ENCODE results near the gene AATK. TPM values are rescaled to one million over a fixed set of nuclear protein-coding genes. Genes with fewer than 3 reads are reported as not detected.

AATK gene
- total RNA-seq, 1 experiment from 2014 or later, result 1.1 TPM

GRCh38 chr17:81113158-81113724 is 52.8 kb downstream of the AATK start:
- POLR2A ChIA-PET (ENCODE audit: unreplicated experiment), result no interaction called here

DNA sequence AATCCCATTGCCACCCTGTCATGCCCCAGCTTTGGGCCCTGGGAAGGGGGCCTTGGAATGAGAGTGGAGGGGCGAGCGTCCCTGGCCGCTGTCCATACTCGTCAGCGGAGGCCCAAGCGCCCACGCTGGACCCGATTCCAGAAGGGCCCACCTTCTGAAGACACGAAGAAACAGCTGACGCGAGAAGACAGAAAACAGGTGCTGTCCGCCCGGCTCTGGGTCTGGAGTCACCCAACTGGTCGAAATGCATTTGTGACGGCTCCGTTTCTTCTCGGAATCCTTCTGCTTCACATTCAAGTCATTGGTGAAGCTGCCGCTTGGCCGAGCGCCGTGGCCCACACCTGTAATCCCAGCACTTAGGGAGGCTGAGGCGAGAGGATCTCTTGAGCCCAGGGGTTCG is 53.6 kb downstream of the AATK start:
- H3K27ac ChIP-seq (ENCODE audit: low read length), result no peak overlapping the region
- no peaks in the 10 kb centered on the region for H4K20me1 ChIP-seq (ENCODE audit: low read length)
- no TSS peak for BruUV-seq (replicated peaks)

More at GRCh38 chr17:81113158-81113724, 52.8 kb downstream of the AATK start:
- H3K4me1 ChIP-seq (ENCODE audit: insufficient read depth, low read length), result peaks cover 1% of the 10 kb centered on the region; the same call in 1 of the 2 replicates
- H3K27me3 ChIP-seq (ENCODE audit: low read length), result no peaks in the 10 kb centered on the region
- DNase-seq (no peak), ATAC-seq (no peak)
- H3K9me3 ChIP-seq (ENCODE audit: low read length), result no peaks in the 10 kb centered on the region
- H3K36me3 ChIP-seq (ENCODE audit: low read depth, low read length), result no peaks in the 10 kb centered on the region; the same call in 1 of the 2 replicates
- no peak overlapping the region for H3K9ac ChIP-seq (ENCODE audit: low read length)
- CTCF ChIA-PET, result no interaction called here
- no peak overlapping the region for H3K4me2 ChIP-seq (ENCODE audit: low read length)
- H3K4me3 ChIP-seq (ENCODE audit: low read length), result no peak overlapping the region
- no TSS peak for BruUV-seq (replicated peaks)
- H4K20me1 ChIP-seq (ENCODE audit: low read length), result no peaks in the 10 kb centered on the region
- TF ChIP-seq, protein P1, sequence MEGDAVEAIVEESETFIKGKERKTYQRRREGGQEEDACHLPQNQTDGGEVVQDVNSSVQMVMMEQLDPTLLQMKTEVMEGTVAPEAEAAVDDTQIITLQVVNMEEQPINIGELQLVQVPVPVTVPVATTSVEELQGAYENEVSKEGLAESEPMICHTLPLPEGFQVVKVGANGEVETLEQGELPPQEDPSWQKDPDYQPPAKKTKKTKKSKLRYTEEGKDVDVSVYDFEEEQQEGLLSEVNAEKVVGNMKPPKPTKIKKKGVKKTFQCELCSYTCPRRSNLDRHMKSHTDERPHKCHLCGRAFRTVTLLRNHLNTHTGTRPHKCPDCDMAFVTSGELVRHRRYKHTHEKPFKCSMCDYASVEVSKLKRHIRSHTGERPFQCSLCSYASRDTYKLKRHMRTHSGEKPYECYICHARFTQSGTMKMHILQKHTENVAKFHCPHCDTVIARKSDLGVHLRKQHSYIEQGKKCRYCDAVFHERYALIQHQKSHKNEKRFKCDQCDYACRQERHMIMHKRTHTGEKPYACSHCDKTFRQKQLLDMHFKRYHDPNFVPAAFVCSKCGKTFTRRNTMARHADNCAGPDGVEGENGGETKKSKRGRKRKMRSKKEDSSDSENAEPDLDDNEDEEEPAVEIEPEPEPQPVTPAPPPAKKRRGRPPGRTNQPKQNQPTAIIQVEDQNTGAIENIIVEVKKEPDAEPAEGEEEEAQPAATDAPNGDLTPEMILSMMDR (conservative IDR thresholded peaks at IDR 0.05; ENCODE audit: low read depth, low read length), result no peak
- TF ChIP-seq EZH2 (IDR thresholded peaks at IDR 0.05; ENCODE audit: low read length, unreplicated experiment) (no peak), EZH2phosphoT487 (IDR thresholded peaks at IDR 0.05; ENCODE audit: borderline replicate concordance, low read length) (no peak)
- H3K79me2 ChIP-seq (ENCODE audit: low read length), result no peaks in the 10 kb centered on the region
- no peaks in the 10 kb centered on the region for H3K9me2 ChIP-seq (replicated peaks; ENCODE audit: low read length)
- no peaks in the 10 kb centered on the region for H3F3A ChIP-seq (ENCODE audit: low read length, unreplicated experiment)
- intact Hi-C loops (cut with micrococcal nuclease), result no loop called here
- no peak overlapping the region for H3K27ac ChIP-seq (ENCODE audit: low read length)
- no peak overlapping the region for H2AFZ ChIP-seq (ENCODE audit: low read length)

DNA sequence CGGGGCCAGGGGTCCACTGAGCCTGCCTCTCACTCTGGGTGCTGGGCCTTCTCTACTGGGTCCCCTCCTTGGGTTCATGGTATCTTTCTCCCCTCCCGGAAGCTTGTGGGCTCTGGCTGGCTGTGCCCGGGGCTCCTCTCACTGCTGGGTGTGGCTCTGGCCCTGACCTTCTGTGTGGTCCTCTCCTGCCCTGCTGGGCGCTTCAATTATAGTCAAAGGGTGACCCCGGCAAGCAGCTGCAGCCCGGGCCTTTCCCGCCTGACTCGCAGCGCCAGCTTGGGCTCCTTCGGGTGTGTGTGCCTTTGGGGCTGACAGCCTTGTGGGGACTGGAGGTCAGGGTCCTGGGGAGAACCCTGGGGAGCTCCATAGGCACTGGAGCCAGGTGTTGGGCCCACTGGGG is 55.0 kb downstream of the AATK start:
- BruUV-seq (replicated peaks), result no TSS peak
- no peaks in the 10 kb centered on the region for H3F3A ChIP-seq (ENCODE audit: low read length, unreplicated experiment)
- DNase-seq (no peak), ATAC-seq (no peak)
- TF ChIP-seq EZH2 (IDR thresholded peaks at IDR 0.05; ENCODE audit: low read length, unreplicated experiment) (no peak), EZH2phosphoT487 (IDR thresholded peaks at IDR 0.05; ENCODE audit: borderline replicate concordance, low read length) (no peak)
- TF ChIP-seq, protein P1 (conservative IDR thresholded peaks at IDR 0.05; ENCODE audit: low read depth, low read length), result no peak
- H3K27me3 ChIP-seq (ENCODE audit: low read length), result no peaks in the 10 kb centered on the region
- POLR2A ChIA-PET (ENCODE audit: unreplicated experiment), result no interaction called here
- H3K79me2 ChIP-seq (ENCODE audit: low read length), result no peaks in the 10 kb centered on the region
- H2AFZ ChIP-seq (ENCODE audit: low read length), result no peak overlapping the region
- H3K4me1 ChIP-seq (ENCODE audit: insufficient read depth, low read length), result no peaks in the 10 kb centered on the region
- H3K4me2 ChIP-seq (ENCODE audit: low read length), result no peak overlapping the region
- H3K9me2 ChIP-seq (replicated peaks; ENCODE audit: low read length), result no peaks in the 10 kb centered on the region
- no peak overlapping the region for H3K27ac ChIP-seq (ENCODE audit: low read length)
- CTCF ChIA-PET, result no interaction called here
- intact Hi-C loops (cut with micrococcal nuclease), result no loop called here
- H3K9ac ChIP-seq (ENCODE audit: low read length), result no peak overlapping the region
- H3K36me3 ChIP-seq (ENCODE audit: low read depth, low read length), result no peaks in the 10 kb centered on the region; the same call in 1 of the 2 replicates
- no peaks in the 10 kb centered on the region for H3K9me3 ChIP-seq (ENCODE audit: low read length)
- no peaks in the 10 kb centered on the region for H4K20me1 ChIP-seq (ENCODE audit: low read length)
- no peak overlapping the region for H3K4me3 ChIP-seq (ENCODE audit: low read length)

More for the DNA sequence above, 53.6 kb downstream of the AATK start:
- no peaks in the 10 kb centered on the region for H3K9me3 ChIP-seq (ENCODE audit: low read length)
- no peaks in the 10 kb centered on the region for H3K79me2 ChIP-seq (ENCODE audit: low read length)
- no peaks in the 10 kb centered on the region for H3K4me1 ChIP-seq (ENCODE audit: insufficient read depth, low read length)
- no peaks in the 10 kb centered on the region for H3K9me2 ChIP-seq (replicated peaks; ENCODE audit: low read length)
- no peak for DNase-seq
- no peak for ATAC-seq
- H3K4me3 ChIP-seq (ENCODE audit: low read length), result no peak overlapping the region
- H3K27me3 ChIP-seq (ENCODE audit: low read length), result no peaks in the 10 kb centered on the region
- intact Hi-C loops (cut with micrococcal nuclease), result no loop called here
- H3K4me2 ChIP-seq (ENCODE audit: low read length), result no peak overlapping the region
- no peak overlapping the region for H3K9ac ChIP-seq (ENCODE audit: low read length)
- ChIA-PET POLR2A (ENCODE audit: unreplicated experiment) (no interaction called here), CTCF (no interaction called here)
- H3K36me3 ChIP-seq (ENCODE audit: low read depth, low read length), result no peaks in the 10 kb centered on the region; the same call in 1 of the 2 replicates
- no peaks in the 10 kb centered on the region for H3F3A ChIP-seq (ENCODE audit: low read length, unreplicated experiment)
- TF ChIP-seq EZH2 (IDR thresholded peaks at IDR 0.05; ENCODE audit: low read length, unreplicated experiment) (no peak), EZH2phosphoT487 (IDR thresholded peaks at IDR 0.05; ENCODE audit: borderline replicate concordance, low read length) (no peak)
- TF ChIP-seq, protein P1 (conservative IDR thresholded peaks at IDR 0.05; ENCODE audit: low read depth, low read length), result no peak
- no peak overlapping the region for H2AFZ ChIP-seq (ENCODE audit: low read length)
